HepG2 (cell line): Measurements from ENCODE around the gene CMAS.

Experiments used
- ESRRA ChIP-seq: sonication (generic); formaldehyde crosslinking; IDR thresholded peaks from 2 replicates; pipeline ENCODE4 v1.5.1; 2020; ENCODE audit warnings: mild to moderate bottlenecking, low read depth, missing genetic modification reagents
- GZF1 ChIP-seq: sonication (generic); formaldehyde crosslinking; IDR thresholded peaks from 2 replicates; pipeline ENCODE4 v1.5.1; 2020; ENCODE audit warnings: mild to moderate bottlenecking, missing genetic modification reagents
- KDM4B ChIP-seq: sonication (generic); formaldehyde crosslinking; IDR thresholded peaks from 2 replicates; pipeline ENCODE4 v1.4.0; 2020; ENCODE audit warnings: missing genetic modification reagents
- PHF8 ChIP-seq: sonication (generic); formaldehyde crosslinking; IDR thresholded peaks from 2 replicates; pipeline ENCODE4 v1.5.0; 2020; ENCODE audit warnings: missing genetic modification reagents
- POLR2A ChIP-seq, 2 experiments: IDR thresholded peaks; 2 replicates each; pipeline ENCODE4 v1.6.1; 2011; ENCODE audit warnings: low read depth in 2 of 2, low read length in 2 of 2, mild to moderate bottlenecking in 1 of 2, moderate library complexity in 1 of 2; ENCODE audit not compliant: insufficient read depth in 1 of 2
- TF ChIP-seq, protein P1 (sequence below): sonication (generic); formaldehyde crosslinking; IDR thresholded peaks from 2 replicates; pipeline ENCODE4 v1.5.0; 2020; ENCODE audit warnings: mild to moderate bottlenecking, missing genetic modification reagents, moderate library complexity

DNA sequence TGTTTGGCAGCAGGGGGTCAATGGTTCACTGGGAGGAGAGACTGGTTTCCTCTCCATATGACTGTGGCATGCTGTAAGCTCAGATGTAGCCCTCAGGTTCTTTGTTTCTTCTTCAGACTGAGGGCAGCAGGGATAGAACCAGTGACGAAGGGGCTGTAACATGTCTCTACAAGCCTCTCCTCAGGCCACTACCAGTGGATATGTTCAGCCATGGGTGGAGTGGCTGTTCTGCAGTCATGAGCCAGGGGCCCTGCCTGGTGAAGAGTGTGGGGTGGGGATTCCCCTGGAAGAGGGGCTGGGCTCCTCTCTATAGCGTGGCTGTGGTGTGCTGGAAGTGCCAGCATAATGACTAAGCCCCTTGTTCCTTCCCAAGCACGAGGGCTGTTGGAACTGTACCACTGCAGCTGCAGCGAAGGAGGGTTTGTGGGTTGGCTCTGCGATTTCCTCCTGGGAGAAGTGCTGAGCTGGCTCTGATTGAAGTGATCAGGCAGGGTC lies 55.8 kb downstream of the CMAS start:
- TF ChIP-seq, protein P1, sequence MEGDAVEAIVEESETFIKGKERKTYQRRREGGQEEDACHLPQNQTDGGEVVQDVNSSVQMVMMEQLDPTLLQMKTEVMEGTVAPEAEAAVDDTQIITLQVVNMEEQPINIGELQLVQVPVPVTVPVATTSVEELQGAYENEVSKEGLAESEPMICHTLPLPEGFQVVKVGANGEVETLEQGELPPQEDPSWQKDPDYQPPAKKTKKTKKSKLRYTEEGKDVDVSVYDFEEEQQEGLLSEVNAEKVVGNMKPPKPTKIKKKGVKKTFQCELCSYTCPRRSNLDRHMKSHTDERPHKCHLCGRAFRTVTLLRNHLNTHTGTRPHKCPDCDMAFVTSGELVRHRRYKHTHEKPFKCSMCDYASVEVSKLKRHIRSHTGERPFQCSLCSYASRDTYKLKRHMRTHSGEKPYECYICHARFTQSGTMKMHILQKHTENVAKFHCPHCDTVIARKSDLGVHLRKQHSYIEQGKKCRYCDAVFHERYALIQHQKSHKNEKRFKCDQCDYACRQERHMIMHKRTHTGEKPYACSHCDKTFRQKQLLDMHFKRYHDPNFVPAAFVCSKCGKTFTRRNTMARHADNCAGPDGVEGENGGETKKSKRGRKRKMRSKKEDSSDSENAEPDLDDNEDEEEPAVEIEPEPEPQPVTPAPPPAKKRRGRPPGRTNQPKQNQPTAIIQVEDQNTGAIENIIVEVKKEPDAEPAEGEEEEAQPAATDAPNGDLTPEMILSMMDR = no peak
- no peak for TF ChIP-seq PHF8 (CRISPR knock-in tag)
- no peak for TF ChIP-seq ESRRA (CRISPR knock-in tag)
- no peak for TF ChIP-seq GZF1 (CRISPR knock-in tag)
- TF ChIP-seq POLR2A (IDR thresholded peaks at IDR 0.05; ENCODE audit: insufficient read depth in 1 of 2, low read depth in 2 of 2, low read length in 2 of 2) = no peak
- no peak for TF ChIP-seq KDM4B (CRISPR knock-in tag)
